GM08714 (cell line): ENCODE data around the gene CACNB4.

Experiments used
- H3K4me3 ChIP-seq: fragments of 200-500 bp; sonication (Bioruptor generic); 2 replicates; pipeline ENCODE4 v1.5.1; 2014; ENCODE audit warnings: mild to moderate bottlenecking, low read length, inconsistent platforms
- ZNF274 ChIP-seq: IDR thresholded peaks from 2 replicates; pipeline ENCODE4 v1.6.1; 2012; ENCODE audit warnings: mild to moderate bottlenecking, low read depth, low read length

The CACNB4 gene

GRCh38 chr2:151840216-151841046, 258.4 kb downstream of the CACNB4 start:
- TF ChIP-seq ZNF274 = no peak
- H3K4me3 ChIP-seq = peak overlapping the region; percentile 37; the same call in 1 of the 2 replicates

DNA sequence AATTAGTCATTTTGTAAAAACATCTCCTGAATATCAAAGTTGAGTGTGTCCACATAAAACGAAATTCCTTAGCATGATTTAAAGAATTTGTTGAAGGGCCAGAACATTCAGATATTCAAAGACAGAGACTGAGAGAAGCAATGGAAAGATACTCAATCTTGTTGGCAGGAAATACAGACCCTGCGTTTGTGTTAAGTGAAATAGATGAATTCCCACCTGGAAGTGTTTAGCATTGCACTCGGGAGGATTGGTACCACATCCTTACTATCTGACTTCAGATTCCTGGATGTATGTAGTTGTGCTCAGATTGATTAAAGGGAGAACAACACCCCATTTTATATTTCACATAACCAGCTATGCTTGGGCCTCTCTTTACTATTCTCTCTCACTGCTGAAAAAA, 260.9 kb downstream of the CACNB4 start:
- TF ChIP-seq ZNF274 = no peak
- no peak overlapping the region for H3K4me3 ChIP-seq

GRCh38 chr2:151833984-151834383, 264.9 kb downstream of the CACNB4 start:
- no peak overlapping the region for H3K4me3 ChIP-seq
- no peak for TF ChIP-seq ZNF274

DNA sequence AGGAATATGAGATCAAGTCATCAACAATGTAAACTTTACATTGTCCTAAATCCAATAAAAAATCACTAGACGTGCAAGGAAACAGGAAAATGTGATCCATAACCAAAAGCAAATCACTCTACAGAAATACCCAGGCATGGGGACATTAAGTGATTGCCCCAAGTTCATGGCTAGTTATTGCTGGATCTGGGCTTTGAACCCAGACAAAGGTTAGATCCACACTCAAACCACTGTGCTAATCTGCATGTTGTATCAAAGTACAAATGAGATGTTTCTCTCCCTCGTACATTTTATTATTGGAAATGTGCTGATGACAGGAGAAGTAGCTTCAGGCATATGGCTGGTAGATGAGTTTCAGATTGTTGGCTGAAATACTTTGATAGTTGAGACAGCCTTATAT, 267.9 kb downstream of the CACNB4 start:
- H3K4me3 ChIP-seq = no peak overlapping the region
- no peak for TF ChIP-seq ZNF274

GRCh38 chr2:151828890-151829324, 269.9 kb downstream of the CACNB4 start:
- TF ChIP-seq ZNF274 = no peak
- peak overlapping the region; percentile 59; the same call in 1 of the 2 replicates for H3K4me3 ChIP-seq

GRCh38 chr2:151828143-151828889, 270.5 kb downstream of the CACNB4 start, which contains the start of gene ARL5A:
Gene ARL5A, minus strand, starts transcription at chr2:151828421. Its CDS starts 245 bp downstream, at chr2:151828176.
- no peak for TF ChIP-seq ZNF274

GRCh38 chr2:151827564-151828142, 271.2 kb downstream of the CACNB4 start:
- no peak for TF ChIP-seq ZNF274
- peak overlapping the region; percentile 84 for H3K4me3 ChIP-seq

More at GRCh38 chr2:151828143-151828889, 270.5 kb downstream of the CACNB4 start, which contains the start of gene ARL5A:
- peak within 1 kb of the TSS; percentile 84 for H3K4me3 ChIP-seq

GRCh38 chr2:151826737-151827157, 272.1 kb downstream of the CACNB4 start:
- peak overlapping the region; percentile 84 for H3K4me3 ChIP-seq
- TF ChIP-seq ZNF274 = no peak

- H3K4me3 ChIP-seq = no peak overlapping the region
- TF ChIP-seq ZNF274 = no peak
These were observed 274.0 kb downstream of the CACNB4 start for GRCh38 chr2:151824886-151825285.

GRCh38 chr2:151823651-151824050, 275.2 kb downstream of the CACNB4 start:
- no peak overlapping the region; the same call in 1 of the 2 replicates for H3K4me3 ChIP-seq
- TF ChIP-seq ZNF274 = no peak

- no peak overlapping the region for H3K4me3 ChIP-seq
- no peak for TF ChIP-seq ZNF274
These were observed 278.9 kb downstream of the CACNB4 start for GRCh38 chr2:151819920-151820319.

DNA sequence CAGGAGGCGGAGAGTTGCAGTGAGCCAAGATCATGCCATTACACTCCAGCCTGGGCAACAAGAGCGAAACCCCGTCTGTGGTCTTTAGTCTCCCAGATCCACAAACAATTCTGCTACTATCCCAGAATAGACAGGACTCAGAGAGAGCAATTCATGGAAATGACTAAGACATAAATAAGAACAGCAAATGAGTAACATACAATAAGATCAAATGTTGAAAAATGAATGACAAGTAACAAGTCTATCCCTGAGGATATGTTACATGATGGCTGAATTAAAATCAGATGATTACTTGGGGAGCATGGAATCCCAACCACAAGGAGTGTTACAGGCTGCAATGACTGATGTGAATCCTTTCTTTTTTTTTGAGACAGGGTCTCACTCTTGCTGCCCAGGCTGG, 280.9 kb downstream of the CACNB4 start:
- no peak for TF ChIP-seq ZNF274

DNA sequence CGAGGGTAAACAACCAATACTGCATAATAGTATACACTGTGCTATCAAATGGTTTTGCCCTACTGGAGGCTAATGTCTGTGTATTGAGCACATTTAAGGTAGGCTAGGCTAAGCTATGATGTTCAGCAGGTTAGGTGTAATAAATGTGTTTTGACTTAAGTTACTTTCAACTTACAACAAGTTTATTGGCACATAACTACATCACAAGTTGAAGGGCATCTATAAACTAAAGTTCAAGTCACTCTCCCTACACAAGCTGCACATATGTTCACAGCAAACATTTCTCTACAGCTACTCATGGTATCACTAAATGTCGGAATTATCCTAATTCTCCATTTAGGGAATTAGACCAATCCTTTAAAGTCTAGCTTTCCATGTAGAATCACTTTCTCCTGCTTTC, 282.0 kb downstream of the CACNB4 start:
- no peak overlapping the region for H3K4me3 ChIP-seq
- TF ChIP-seq ZNF274 = no peak

More for the DNA sequence above, 280.9 kb downstream of the CACNB4 start:
- no peak overlapping the region for H3K4me3 ChIP-seq

GRCh38 chr2:151815821-151816489, 282.9 kb downstream of the CACNB4 start:
- no peak for TF ChIP-seq ZNF274

More at GRCh38 chr2:151815821-151816489, 282.9 kb downstream of the CACNB4 start:
- H3K4me3 ChIP-seq = no peak overlapping the region
